K562 (cell line): ENCODE data around the gene CD40. TPM values are rescaled to one million over a fixed set of nuclear protein-coding genes. Genes with fewer than 3 reads are reported as not detected.

ENCODE experiments used
- ATAC-seq: fragments of 200-7000 bp; cut with Tn5 transposase; 3 replicates; pipeline ENCODE4 v1.9.1; 2020; ENCODE audit warnings: moderate library complexity
- BruUV-seq: library from RNA; stranded (reverse); fragments of 400-500 nt; replicated peaks from 2 replicates; lab custom pipeline; 2021; lab: Mats Ljungman, UMichigan
- CTCF ChIA-PET: fragments of 300-600 bp; formaldehyde crosslinking; extraction: SDS; loops from one replicate; lab custom pipeline; 2021; ENCODE audit warnings: low intra/inter-chr PET ratio; lab: Yijun Ruan, JAX
- POLR2A ChIA-PET: fragments of 300-600, 350-650 bp; sonication (Branson Sonifier 250); formaldehyde crosslinking; extraction: SDS; loops from one replicate; lab custom pipeline; 2021; ENCODE audit warnings: antibody characterized with exemption, inconsistent platforms; lab: Yijun Ruan, JAX
- DNase-seq, 4 experiments: peaks; one replicate each; pipeline versions ENCODE4 v3.0.0 to v3.0.0-alpha.2; 2011 to 2018; ENCODE audit warnings: low spot score in 3 of 4, mixed read lengths in 3 of 4; ENCODE audit errors: extremely low read depth in 1 of 4
- FAIRE-seq: peaks from 2 replicates; lab custom pipeline; 2011; peaks lifted over from hg19 to GRCh38; lab: Jason Lieb, UNC
- H2AFZ ChIP-seq: 2 replicates; pipeline ENCODE4 v1.6.0; 2011; ENCODE audit warnings: low read depth, low read length, control low read depth, inconsistent platforms
- H3K27ac ChIP-seq: fragments of 200-600 bp; 3 replicates; pipeline ENCODE4 v1.8.0; 2011; ENCODE audit warnings: low read depth, mild to moderate bottlenecking, control low read depth, inconsistent platforms, low read length, moderate library complexity, mixed read lengths; ENCODE audit errors: extremely low read depth
- H3K27me3 ChIP-seq, 2 experiments: fragments of 300-600 bp in 1 of 2; 2 replicates in 1 of 2; 3 replicates in 1 of 2; pipeline versions ENCODE4 v1.6.0 to v1.8.0; 2011; ENCODE audit warnings: inconsistent platforms in 2 of 2, low read length in 2 of 2, mild to moderate bottlenecking in 1 of 2, mixed read lengths in 1 of 2, moderate library complexity in 1 of 2; ENCODE audit not compliant: control insufficient read depth in 2 of 2, insufficient read depth in 2 of 2
- H3K36me3 ChIP-seq: fragments of 300-600 bp; 3 replicates; pipeline ENCODE4 v1.8.0; 2011; ENCODE audit warnings: mild to moderate bottlenecking, low read length, inconsistent platforms; ENCODE audit not compliant: control insufficient read depth, insufficient read depth
- H3K4me1 ChIP-seq, 2 experiments: fragments of 200-600 bp in 1 of 2; replicated peaks in 1 of 2; 2 replicates in 1 of 2; 3 replicates in 1 of 2; pipeline versions ENCODE4 v1.5.1 to v1.8.0; 2011; ENCODE audit warnings: inconsistent platforms in 2 of 2, low read length in 2 of 2, mild to moderate bottlenecking in 1 of 2, mixed read lengths in 1 of 2, moderate library complexity in 1 of 2; ENCODE audit not compliant: control insufficient read depth in 2 of 2, insufficient read depth in 2 of 2
- H3K4me2 ChIP-seq: 2 replicates; pipeline ENCODE4 v1.6.1; 2011; ENCODE audit warnings: low read length, control low read depth, inconsistent platforms, mixed read lengths; ENCODE audit not compliant: insufficient read depth
- H3K4me3 ChIP-seq: fragments of 200-600 bp; sonication (generic), shearing (Covaris generic); 2 replicates; pipeline ENCODE4 v1.5.1; 2016; ENCODE audit warnings: control low read depth, inconsistent platforms
- H3K79me2 ChIP-seq: fragments of 200-600 bp; 3 replicates; pipeline ENCODE4 v1.8.0; 2011; ENCODE audit warnings: low read length, inconsistent platforms; ENCODE audit not compliant: control insufficient read depth, insufficient read depth
- H3K9ac ChIP-seq, 2 experiments: 2 replicates each; pipeline versions ENCODE4 v1.6.0 to v1.6.1; 2011; ENCODE audit warnings: low read depth in 2 of 2, low read length in 2 of 2, control low read depth in 1 of 2, inconsistent platforms in 1 of 2, mild to moderate bottlenecking in 1 of 2, mixed read lengths in 1 of 2; ENCODE audit not compliant: insufficient read depth in 1 of 2
- H3K9me1 ChIP-seq: one replicate; pipeline ENCODE4 v1.6.0; 2011; ENCODE audit warnings: inconsistent platforms, mild to moderate bottlenecking, low read length, moderate library complexity; ENCODE audit not compliant: control insufficient read depth, insufficient read depth
- H3K9me3 ChIP-seq: replicated peaks from 2 replicates; pipeline ENCODE4 v1.5.1; 2011; ENCODE audit warnings: low read depth, low read length, inconsistent platforms; ENCODE audit not compliant: control insufficient read depth, insufficient read depth
- H4K20me1 ChIP-seq: replicated peaks from 2 replicates; pipeline ENCODE4 v1.6.1; 2011; ENCODE audit warnings: low read length, inconsistent platforms, mixed read lengths; ENCODE audit not compliant: control insufficient read depth, insufficient read depth
- FOXK1 ChIP-seq: sonication (generic); formaldehyde crosslinking; IDR thresholded peaks from 2 replicates; pipeline ENCODE4 v1.8.0; 2022; ENCODE audit warnings: missing genetic modification reagents, mild to moderate bottlenecking, borderline replicate concordance
- KDM1A ChIP-seq, 2 experiments: fragments of 450-650 bp; IDR thresholded peaks; 2 replicates each; pipeline ENCODE4 v1.6.1; 2016; ENCODE audit warnings: mild to moderate bottlenecking in 2 of 2
- MAFG ChIP-seq: fragments of 450-650 bp; conservative IDR thresholded peaks from 2 replicates; pipeline ENCODE4 v1.6.1; 2016; ENCODE audit warnings: missing genetic modification characterization, missing compliant biosample characterization
- NEUROD1 ChIP-seq: fragments of 150-350 bp; IDR thresholded peaks from 2 replicates; pipeline ENCODE4 v1.6.1; 2014; ENCODE audit warnings: borderline replicate concordance, low read length, low read depth; ENCODE audit not compliant: partially characterized antibody
- NR2C2 ChIP-seq, 2 experiments: fragments of 200-800 bp in 1 of 2; sonication (Bioruptor generic) in 1 of 2; sonication (generic) in 1 of 2; formaldehyde crosslinking in 1 of 2; IDR thresholded peaks; 2 replicates each; pipeline versions ENCODE4 v1.6.1 to v1.8.0; 2016 to 2022; ENCODE audit warnings: mild to moderate bottlenecking in 1 of 2, missing compliant biosample characterization in 1 of 2, missing genetic modification characterization in 1 of 2, missing genetic modification reagents in 1 of 2
- RAD21 ChIP-seq, 2 experiments: fragments of 250-450 bp in 1 of 2; fragments of 450-650 bp in 1 of 2; sonication (Bioruptor Pico) in 1 of 2; formaldehyde crosslinking in 1 of 2; IDR thresholded peaks in 1 of 2; conservative IDR thresholded peaks in 1 of 2; 2 replicates each; pipeline versions ENCODE4 v1.4.0 to v1.8.0; 2020 to 2022; ENCODE audit warnings: mild to moderate bottlenecking in 2 of 2, moderate library complexity in 1 of 2
- SRSF7 ChIP-seq: fragments of 200-400 bp; formaldehyde crosslinking; optimal IDR thresholded peaks from 2 replicates; pipeline ENCODE3; 2017; ENCODE audit warnings: mild to moderate bottlenecking, low read depth, low read length
- TFAM ChIP-seq: fragments of 250-450 bp; sonication (Bioruptor Pico); conservative IDR thresholded peaks from 2 replicates; pipeline ENCODE4 v1.5.0; 2021; ENCODE audit warnings: mild to moderate bottlenecking, moderate library complexity
- UBTF ChIP-seq, 2 experiments: IDR thresholded peaks; 2 replicates each; pipeline ENCODE4 v1.6.1; 2012; ENCODE audit warnings: improper control_type of control experiment in 2 of 2, low read depth in 2 of 2, low read length in 2 of 2, borderline replicate concordance in 1 of 2
- ZNF507 ChIP-seq: conservative IDR thresholded peaks from 2 replicates; pipeline ENCODE4 v1.6.1; 2017; ENCODE audit warnings: missing genetic modification characterization, missing compliant biosample characterization
- whole genome bisulfite sequencing: fragments of 100-300 bp; shearing (Covaris generic); methylation state at CpG from one replicate; pipeline ENCODE4 v1.1.6; 2016; ENCODE audit warnings: low coverage, mixed read lengths; ENCODE audit not compliant: insufficient coverage; ENCODE audit errors: missing lambda C conversion rate; 5-methylcytosine and 5-hydroxymethylcytosine counted together
- in situ Hi-C: fragments of 300-500 bp; cut with MboI; formaldehyde crosslinking; loops from 4 replicates; pipeline ENCODE4 v1.15.0; 2018; ENCODE audit warnings: inconsistent platforms, mixed read lengths
- intact Hi-C: fragments of 100-400 bp; cut with micrococcal nuclease; formaldehyde crosslinking; loops from 2 replicates; pipeline ENCODE4 v1.14.2; 2022
- polyA plus RNA-seq, 8 experiments: library from polyadenylated mRNA; depleted of rRNA in 4 of 8; stranded (reverse) in 5 of 8; unstranded in 3 of 8; fragments of >200 nt; fragmentation: Nextera tagmentation in 2 of 8; fragmentation: Illumina TruSeq in 1 of 8; extraction: Ambion mirVana in 2 of 8; extraction: Trizol in 1 of 8; gene quantifications; 2 replicates each; pipeline versions ENCODE4 v1.2.1 to v1.2.3, GENCODE V29; 2011 to 2014; ENCODE audit warnings: inconsistent platforms in 1 of 8, missing spikeins in 1 of 8
- total RNA-seq, 7 experiments: library from RNA; depleted of rRNA in 6 of 7; stranded (reverse); fragments of >200 nt in 6 of 7; fragmentation: Illumina TruSeq in 2 of 7; extraction: Trizol in 2 of 7; gene quantifications; 2 replicates each; pipeline versions ENCODE4 v1.2.1 to v1.2.3, GENCODE V29; 2011 to 2021; ENCODE audit warnings: low replicate concordance in 1 of 7

Gene CD40
- total and polyA plus RNA-seq, 9 of the 15 experiments (the other 6 are each of a cell fraction or from before 2014, with no cell fraction given) = 0.76 to 3.7 (median 1.6) TPM

GRCh38 chr20:46154305-46154704, 36.2 kb downstream of the CD40 start (continued):
- TF ChIP-seq ZNF507 = no peak
- TF ChIP-seq SRSF7 = no peak
- no peak for TF ChIP-seq NEUROD1

- BruUV-seq = no TSS peak
- Histone ChIP-seq H3K27me3 (peaks cover 24 to 65% of the 10 kb centered on the region in 2 experiments; a peak in 3 of 5 replicates), H3K9ac (no peak overlapping the region), H2AFZ (no peak overlapping the region), H3K36me3 (no peaks in the 10 kb centered on the region), H3K4me2 (no peak overlapping the region), H3K79me2 (no peaks in the 10 kb centered on the region), H4K20me1 (no peaks in the 10 kb centered on the region; the same call in 1 of the 2 replicates), H3K4me3 (no peak overlapping the region), H3K9me1 (no peaks in the 10 kb centered on the region), H3K4me1 (no peaks in the 10 kb centered on the region), H3K27ac (no peak overlapping the region), H3K9me3 (no peaks in the 10 kb centered on the region)
- POLR2A ChIA-PET = no interaction called here
- intact Hi-C loops = no loop called here
- TF ChIP-seq TFAM (CRISPR knock-in tag) (no peak), MAFG (no peak), ZNF507 (no peak), RAD21 (CRISPR knock-in tag; conservative IDR thresholded peaks at IDR 0.05 in 1 of 2, IDR thresholded peaks at IDR 0.05 in 1 of 2) (no peak), NR2C2 (CRISPR knock-in tag; IDR thresholded peaks at IDR 0.05) (no peak), NR2C2 (tag; IDR thresholded peaks at IDR 0.05) (no peak), UBTF (IDR thresholded peaks at IDR 0.05; ENCODE audit: borderline replicate concordance in 1 of 2, low read depth in 2 of 2, low read length in 2 of 2) (no peak), FOXK1 (CRISPR knock-in tag) (no peak), KDM1A (IDR thresholded peaks at IDR 0.05) (no peak)
- in situ Hi-C loops = no loop called here
- ATAC-seq = no peak
- DNase-seq = no peak
- 0% methylated on average over 2 of the region's 2 CpGs for WGBS
- CTCF ChIA-PET = no interaction called here
- FAIRE-seq = no peak
Observed at GRCh38 chr20:46154796-46155195, 36.7 kb downstream of the CD40 start.
